Measurements from ENCODE around the gene BACE1.

DNA sequence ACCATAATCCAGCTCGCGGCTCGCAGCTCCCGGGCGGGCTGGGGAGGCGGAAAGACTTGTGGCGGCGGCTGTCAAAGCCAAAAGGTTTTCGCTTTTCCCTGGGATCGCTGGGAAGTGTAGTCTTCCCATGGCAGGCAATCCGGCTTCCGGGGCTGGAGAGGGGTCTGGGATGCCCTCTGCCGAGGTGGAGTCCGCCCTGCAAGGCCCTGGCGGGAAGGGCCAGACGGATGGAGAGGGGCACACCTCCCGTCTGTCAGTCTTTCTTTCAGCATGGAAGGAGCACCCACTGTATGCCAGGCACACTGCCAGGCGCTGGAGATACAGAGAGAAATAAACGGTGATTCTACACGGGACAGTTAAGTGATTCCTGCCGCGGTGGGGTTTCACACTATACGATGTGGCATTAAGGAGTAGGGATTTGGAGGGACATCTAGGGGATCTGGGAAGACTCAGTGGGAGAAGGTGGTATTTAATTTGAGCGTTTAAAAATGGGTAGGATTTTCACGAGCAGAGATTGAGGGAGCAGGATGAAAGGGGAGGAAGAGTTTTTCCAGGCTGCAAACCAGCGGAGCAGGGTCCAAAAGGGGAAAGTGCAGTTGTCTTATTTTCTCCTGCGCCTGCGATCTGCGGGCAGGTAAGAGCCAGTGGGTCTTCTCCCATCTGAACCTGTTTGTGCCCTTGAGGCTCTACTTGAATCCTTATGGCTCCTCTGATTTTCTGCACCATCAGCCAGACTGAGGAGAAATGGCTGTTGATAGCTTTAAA, at the start of gene BACE1:
- TF ChIP-seq, protein P1, sequence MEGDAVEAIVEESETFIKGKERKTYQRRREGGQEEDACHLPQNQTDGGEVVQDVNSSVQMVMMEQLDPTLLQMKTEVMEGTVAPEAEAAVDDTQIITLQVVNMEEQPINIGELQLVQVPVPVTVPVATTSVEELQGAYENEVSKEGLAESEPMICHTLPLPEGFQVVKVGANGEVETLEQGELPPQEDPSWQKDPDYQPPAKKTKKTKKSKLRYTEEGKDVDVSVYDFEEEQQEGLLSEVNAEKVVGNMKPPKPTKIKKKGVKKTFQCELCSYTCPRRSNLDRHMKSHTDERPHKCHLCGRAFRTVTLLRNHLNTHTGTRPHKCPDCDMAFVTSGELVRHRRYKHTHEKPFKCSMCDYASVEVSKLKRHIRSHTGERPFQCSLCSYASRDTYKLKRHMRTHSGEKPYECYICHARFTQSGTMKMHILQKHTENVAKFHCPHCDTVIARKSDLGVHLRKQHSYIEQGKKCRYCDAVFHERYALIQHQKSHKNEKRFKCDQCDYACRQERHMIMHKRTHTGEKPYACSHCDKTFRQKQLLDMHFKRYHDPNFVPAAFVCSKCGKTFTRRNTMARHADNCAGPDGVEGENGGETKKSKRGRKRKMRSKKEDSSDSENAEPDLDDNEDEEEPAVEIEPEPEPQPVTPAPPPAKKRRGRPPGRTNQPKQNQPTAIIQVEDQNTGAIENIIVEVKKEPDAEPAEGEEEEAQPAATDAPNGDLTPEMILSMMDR (IDR thresholded peaks at IDR 0.05; ENCODE audit: insufficient read depth, low read depth, low read length): no peak
- TF ChIP-seq EZH2 (IDR thresholded peaks at IDR 0.05; ENCODE audit: insufficient read depth, low read length): no peak

Measured in astrocyte (in vitro differentiated cells and primary cell).